ENCODE measurements around the gene PJVK.

GRCh38 chr2:178419123-178419522, 32.1 kb upstream of the PJVK start:
- TF ChIP-seq POLR2AphosphoS5 (IDR thresholded peaks at IDR 0.05; ENCODE audit: low read depth) (no peak), CTCF (IDR thresholded peaks at IDR 0.05; ENCODE audit: insufficient read depth, low read length) (no peak), REST (IDR thresholded peaks at IDR 0.05; ENCODE audit: insufficient replicate concordance, low read depth) (no peak)

Data from HL-60 (cell line).